HepG2 (cell line): ENCODE data around the gene SPRR2D. TPM values are rescaled to one million over a fixed set of nuclear protein-coding genes. Genes with fewer than 3 reads are reported as not detected.
"Not testable (repeated sequence)": the region's sequence is repeated elsewhere in the genome, so short reads cannot be mapped to it uniquely, and the experiment has no call there.

ENCODE experiments used
- ATAC-seq: fragments of 200-7000 bp; cut with Tn5 transposase; 3 replicates; pipeline ENCODE4 v1.9.1; 2020; ENCODE audit warnings: mild to moderate bottlenecking, moderate library complexity
- BruUV-seq: library from RNA; stranded (reverse); fragments of 400-500 nt; replicated peaks from 2 replicates; lab custom pipeline; 2021; lab: Mats Ljungman, UMichigan
- CTCF ChIA-PET: fragments of 300-600 bp; formaldehyde crosslinking; extraction: SDS; loops from one replicate; lab custom pipeline; 2021; ENCODE audit warnings: low total read pairs, inconsistent platforms, low intra/inter-chr PET ratio; lab: Yijun Ruan, JAX
- POLR2A ChIA-PET: fragments of 350-600 bp; sonication (Branson Sonifier 250); formaldehyde crosslinking; loops from one replicate; lab custom pipeline; 2020; ENCODE audit warnings: antibody characterized with exemption, inconsistent platforms; lab: Yijun Ruan, JAX
- DNase-seq: peaks from one replicate; pipeline ENCODE4 v3.0.0-alpha.2; 2015; ENCODE audit warnings: low spot score
- FAIRE-seq: peaks from 3 replicates; lab custom pipeline; 2011; peaks lifted over from hg19 to GRCh38; lab: Jason Lieb, UNC
- H2AFZ ChIP-seq: one replicate; pipeline ENCODE4 v1.6.1; 2011; ENCODE audit warnings: low read length, inconsistent platforms
- H3K27ac ChIP-seq: fragments of 300-600 bp; 3 replicates; pipeline ENCODE4 v1.8.0; 2011; ENCODE audit warnings: mixed run types, mild to moderate bottlenecking, mixed read lengths, low read length, inconsistent platforms; ENCODE audit not compliant: insufficient read depth; ENCODE audit errors: extremely low read length
- H3K27me3 ChIP-seq, 2 experiments: fragments of 200-600 bp in 1 of 2; 2 replicates in 1 of 2; 3 replicates in 1 of 2; pipeline versions ENCODE4 v1.6.0 to v1.8.0; 2011; ENCODE audit warnings: low read length in 2 of 2, mild to moderate bottlenecking in 2 of 2, moderate library complexity in 2 of 2, inconsistent platforms in 1 of 2; ENCODE audit not compliant: insufficient read depth in 2 of 2, control insufficient read depth in 1 of 2
- H3K36me3 ChIP-seq, 2 experiments: fragments of 200-600 bp in 1 of 2; replicated peaks in 1 of 2; 2 replicates in 1 of 2; 3 replicates in 1 of 2; pipeline versions ENCODE4 v1.5.1 to v1.8.0; 2011; ENCODE audit warnings: low read length in 2 of 2, inconsistent platforms in 1 of 2; ENCODE audit not compliant: insufficient read depth in 2 of 2, control insufficient read depth in 1 of 2
- H3K4me1 ChIP-seq: 2 replicates; pipeline ENCODE4 v1.5.1; 2012; ENCODE audit warnings: low read length, inconsistent platforms; ENCODE audit not compliant: insufficient read depth
- H3K4me2 ChIP-seq: 2 replicates; pipeline ENCODE4 v1.6.0; 2011; ENCODE audit warnings: low read depth, low read length, inconsistent platforms
- H3K4me3 ChIP-seq, 3 experiments: fragments of 200-600 bp in 1 of 3; sonication (generic), shearing (Covaris generic) in 1 of 3; replicated peaks in 1 of 3; 2 replicates each; pipeline ENCODE4 v1.5.1; 2011 to 2016; ENCODE audit warnings: low read length in 3 of 3, inconsistent platforms in 2 of 3, low read depth in 2 of 3, mild to moderate bottlenecking in 2 of 3, control low read depth in 1 of 3, mixed read lengths in 1 of 3; ENCODE audit not compliant: insufficient read depth in 1 of 3
- H3K79me2 ChIP-seq: one replicate; pipeline ENCODE4 v1.6.1; 2011; ENCODE audit warnings: low read length, inconsistent platforms; ENCODE audit not compliant: insufficient read depth
- H3K9ac ChIP-seq: 2 replicates; pipeline ENCODE4 v1.6.0; 2011; ENCODE audit warnings: mild to moderate bottlenecking, low read depth, low read length, inconsistent platforms; ENCODE audit not compliant: insufficient read depth
- H3K9me3 ChIP-seq: 2 replicates; pipeline ENCODE4 v1.5.1; 2012; ENCODE audit warnings: mild to moderate bottlenecking, low read length
- H4K20me1 ChIP-seq: 2 replicates; pipeline ENCODE4 v1.6.0; 2011; ENCODE audit warnings: inconsistent platforms, mild to moderate bottlenecking, low read length, moderate library complexity; ENCODE audit not compliant: insufficient read depth
- CEBPZ ChIP-seq: IDR thresholded peaks from 2 replicates; pipeline ENCODE4 v1.6.1; 2012; ENCODE audit warnings: low read length, improper control_type of control experiment
- MED8 ChIP-seq: sonication (generic); formaldehyde crosslinking; IDR thresholded peaks from 2 replicates; pipeline ENCODE4 v1.8.1; 2023; ENCODE audit warnings: mild to moderate bottlenecking, missing genetic modification reagents; ENCODE audit not compliant: insufficient replicate concordance
- MEIS1 ChIP-seq: sonication (generic); formaldehyde crosslinking; IDR thresholded peaks from 2 replicates; pipeline ENCODE4 v1.9.0; 2021; ENCODE audit warnings: mild to moderate bottlenecking, missing genetic modification reagents, moderate library complexity, borderline replicate concordance
- NFIC ChIP-seq: IDR thresholded peaks from 2 replicates; pipeline ENCODE4 v1.6.1; 2012; ENCODE audit warnings: mild to moderate bottlenecking, low read length, inconsistent platforms
- NR2F1 ChIP-seq, 2 experiments: fragments of 450-650 bp in 1 of 2; formaldehyde crosslinking in 1 of 2; IDR thresholded peaks; 2 replicates each; pipeline versions ENCODE4 v1.5.0 to v1.6.1; 2016 to 2020; ENCODE audit warnings: mild to moderate bottlenecking in 1 of 2, missing compliant biosample characterization in 1 of 2, missing genetic modification reagents in 1 of 2, moderate library complexity in 1 of 2
- POGK ChIP-seq: sonication (generic); formaldehyde crosslinking; conservative IDR thresholded peaks from 2 replicates; pipeline ENCODE4 v1.8.0; 2022; ENCODE audit warnings: mild to moderate bottlenecking, moderate library complexity, missing genetic modification reagents
- TAF1 ChIP-seq: sonication (generic); formaldehyde crosslinking; IDR thresholded peaks from 2 replicates; pipeline ENCODE4 v1.4.0; 2020; ENCODE audit warnings: missing genetic modification reagents
- TRAFD1 ChIP-seq: sonication (generic); formaldehyde crosslinking; IDR thresholded peaks from 2 replicates; pipeline ENCODE4 v1.5.1; 2020; ENCODE audit warnings: missing genetic modification reagents, mild to moderate bottlenecking, borderline replicate concordance
- ZFY ChIP-seq: sonication (generic); formaldehyde crosslinking; IDR thresholded peaks from 2 replicates; pipeline ENCODE4 v1.4.0; 2020; ENCODE audit warnings: missing genetic modification reagents
- ZNF644 ChIP-seq: IDR thresholded peaks from 2 replicates; pipeline ENCODE4 v1.6.1; 2016; ENCODE audit warnings: low read depth
- ZNF776 ChIP-seq: sonication (generic); formaldehyde crosslinking; IDR thresholded peaks from 2 replicates; pipeline ENCODE4 v1.4.0; 2020; ENCODE audit warnings: mild to moderate bottlenecking, missing genetic modification reagents
- WGBS: methylation state at CpG from one replicate; pipeline ENCODE4 v1.1.6; 2017; ENCODE audit warnings: low lambda C conversion rate; 5-methylcytosine and 5-hydroxymethylcytosine counted together
- in situ Hi-C: cut with HindIII; loops from 2 replicates; pipeline ENCODE4 v1.10.0; 2017; ENCODE audit warnings: low pct_unique_long_range_greater_than_20kb; ENCODE audit not compliant: extremely low pct_ligation_motif_present
- intact Hi-C: fragments of 100-400 bp; cut with micrococcal nuclease; formaldehyde crosslinking; loops from one replicate; pipeline ENCODE4 v1.10.0; 2022; ENCODE audit not compliant: unreplicated experiment
- polyA plus RNA-seq, 8 experiments: library from polyadenylated mRNA; depleted of rRNA in 3 of 8; stranded (reverse) in 7 of 8; unstranded in 1 of 8; fragments of >200 nt; fragmentation: Illumina TruSeq in 4 of 8; extraction: Trizol in 4 of 8; gene quantifications; 2 replicates each; pipeline versions ENCODE4 v1.2.1 to v1.2.3, GENCODE V29; 2011 to 2016; ENCODE audit warnings: low read depth in 4 of 8, missing spikeins in 1 of 8, mixed read lengths in 1 of 8; ENCODE audit not compliant: insufficient read depth in 1 of 8
- total RNA-seq, 5 experiments: library from RNA; depleted of rRNA; stranded (reverse); fragments of >200 nt; fragmentation: Illumina TruSeq; extraction: Trizol; gene quantifications; 2 replicates each; pipeline ENCODE4 v1.2.3, GENCODE V29; 2016; ENCODE audit warnings: low read depth in 1 of 5

SPRR2D gene
- total and polyA plus RNA-seq, 2 of the 13 experiments (the other 11 are each of a cell fraction or from before 2014, with no cell fraction given): not detected

- POLR2A ChIA-PET, H2AFZ ChIP-seq, FAIRE-seq, H3K9me3 ChIP-seq, BruUV-seq, H3K4me2 ChIP-seq, CTCF ChIA-PET, H3K27ac ChIP-seq, H3K4me3 ChIP-seq, intact Hi-C loops, H4K20me1 ChIP-seq, DNase-seq, ATAC-seq, H3K36me3 ChIP-seq, in situ Hi-C loops, H3K79me2 ChIP-seq, H3K4me1 ChIP-seq, H3K9ac ChIP-seq, H3K27me3 ChIP-seq: not testable (repeated sequence)
- 0% methylated on average over 3 of the region's 3 CpGs for WGBS
Observed at GRCh38 chr1:153056111-153056510, 15.2 kb upstream of the SPRR2D start.

- H3K27me3 ChIP-seq: no peaks in the 10 kb centered on the region
- BruUV-seq: no TSS peak
- no peak overlapping the region for H3K9ac ChIP-seq
- no peaks in the 10 kb centered on the region for H3K79me2 ChIP-seq
- no peaks in the 10 kb centered on the region for H3K4me1 ChIP-seq
- ChIA-PET POLR2A (no interaction called here), CTCF (no interaction called here)
- ATAC-seq (no peak), DNase-seq (no peak), FAIRE-seq (no peak)
- H3K4me2 ChIP-seq: no peak overlapping the region
- H3K9me3 ChIP-seq: no peaks in the 10 kb centered on the region
- no peak overlapping the region for H2AFZ ChIP-seq
- no CpG with 5 or more reads among the region's 2 CpGs for WGBS
- in situ Hi-C loops (no loop called here), intact Hi-C loops (no loop called here)
- H3K27ac ChIP-seq: no peak overlapping the region
- H4K20me1 ChIP-seq: no peaks in the 10 kb centered on the region
- H3K4me3 ChIP-seq: no peak overlapping the region
- no peaks in the 10 kb centered on the region for H3K36me3 ChIP-seq
- TF ChIP-seq TAF1 (CRISPR knock-in tag) (no peak), ZNF776 (CRISPR knock-in tag) (no peak), CEBPZ (no peak), ZFY (CRISPR knock-in tag) (no peak), ZNF644 (CRISPR knock-in tag) (no peak), NFIC (no peak), NR2F1 (CRISPR knock-in tag; IDR thresholded peaks at IDR 0.05) (no peak), MEIS1 (CRISPR knock-in tag) (no peak), POGK (CRISPR knock-in tag) (no peak), MED8 (CRISPR knock-in tag) (no peak), TRAFD1 (CRISPR knock-in tag) (no peak)
Observed at GRCh38 chr1:153049211-153049610, 8.3 kb upstream of the SPRR2D start.
